Erythroblast (primary cell): ENCODE data around the gene WDSUB1.

ENCODE experiments used
- DNase-seq, 2 experiments: peaks; one replicate each; lab custom pipeline; 2025; lab: John Stamatoyannopoulos, UW
- GATA1 ChIP-seq: IDR thresholded peaks from 2 replicates; pipeline ENCODE4 v1.6.1; 2011; ENCODE audit warnings: low read depth, mild to moderate bottlenecking, control low read depth, low read length, moderate library complexity
- POLR2A ChIP-seq: IDR thresholded peaks from 2 replicates; pipeline ENCODE4 v1.6.1; 2011; ENCODE audit warnings: mild to moderate bottlenecking, low read length

The WDSUB1 gene

DNA sequence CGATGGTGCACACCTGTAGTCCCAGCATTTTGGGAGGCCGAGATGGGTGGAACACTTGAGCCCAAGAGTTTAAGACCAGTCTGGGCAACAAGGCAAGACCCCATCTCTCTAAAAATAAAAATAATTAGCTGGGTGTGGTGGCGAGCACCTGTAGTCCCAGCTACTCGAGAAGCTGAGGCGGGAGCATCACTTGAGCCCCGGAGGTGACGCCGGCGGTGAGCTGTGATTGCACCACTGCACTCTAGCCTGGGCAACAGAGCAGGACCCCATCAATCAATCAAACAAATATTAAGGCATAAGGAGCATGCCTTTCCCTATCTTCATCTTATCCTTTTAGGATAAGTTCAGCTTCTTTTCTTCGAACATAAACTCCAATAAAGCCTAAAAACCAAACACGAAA lies 1.1 kb downstream of the WDSUB1 start:
- no peak for TF ChIP-seq GATA1
- no peak for TF ChIP-seq POLR2A
- DNase-seq, result no peak

- TF ChIP-seq POLR2A (no peak), GATA1 (no peak)
- DNase-seq, result peak; percentile 35 to 36
Observed at GRCh38 chr2:159283529-159283928, 3.0 kb downstream of the WDSUB1 start.

- no peak for DNase-seq
- TF ChIP-seq GATA1 (no peak), POLR2A (no peak)
Observed at GRCh38 chr2:159281002-159281401, 5.5 kb downstream of the WDSUB1 start.

DNA sequence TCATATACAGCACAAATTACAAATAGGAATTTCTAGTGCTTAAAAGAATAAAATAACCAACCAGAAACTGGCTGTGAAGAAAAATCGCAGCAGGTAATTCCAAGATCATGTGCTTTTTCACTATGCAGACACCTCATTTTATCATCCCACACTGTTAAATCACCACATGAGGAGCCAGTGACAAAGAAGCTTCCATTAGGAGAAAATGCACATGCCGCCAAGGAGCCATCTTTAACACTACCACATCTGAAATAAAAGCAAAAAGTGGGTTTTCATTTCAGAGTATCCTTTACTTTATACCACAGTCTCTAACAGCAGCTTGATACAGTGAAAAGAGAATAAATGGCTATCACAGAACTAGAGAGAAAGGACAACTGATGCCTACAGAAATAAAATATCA lies 6.8 kb downstream of the WDSUB1 start:
- DNase-seq, result no peak
- TF ChIP-seq GATA1 (no peak), POLR2A (no peak)

GRCh38 chr2:159275111-159275510 lies 11.4 kb downstream of the WDSUB1 start:
- TF ChIP-seq POLR2A (no peak), GATA1 (no peak)
- no peak for DNase-seq

DNA sequence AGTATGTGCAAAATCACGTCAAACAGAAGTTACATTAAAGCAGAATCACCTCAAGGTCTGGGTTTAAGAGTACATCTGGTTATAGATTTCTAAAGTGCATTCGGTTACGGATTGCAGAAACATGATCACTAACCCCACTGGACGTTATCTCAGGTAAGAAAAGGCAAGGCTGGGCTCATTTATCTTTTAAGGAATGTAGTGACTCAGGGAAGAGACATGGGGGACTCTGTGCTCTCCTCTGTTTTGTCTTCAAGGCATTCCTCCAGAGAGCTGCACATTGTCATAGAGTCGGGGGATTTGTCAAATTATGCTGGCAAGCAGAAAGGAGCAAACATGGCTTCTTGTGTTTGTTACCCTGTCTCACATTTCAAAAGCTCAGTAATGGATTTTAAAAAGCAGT lies 14.3 kb downstream of the WDSUB1 start:
- TF ChIP-seq POLR2A, result no peak
- no peak for TF ChIP-seq GATA1
- DNase-seq, result no peak

DNA sequence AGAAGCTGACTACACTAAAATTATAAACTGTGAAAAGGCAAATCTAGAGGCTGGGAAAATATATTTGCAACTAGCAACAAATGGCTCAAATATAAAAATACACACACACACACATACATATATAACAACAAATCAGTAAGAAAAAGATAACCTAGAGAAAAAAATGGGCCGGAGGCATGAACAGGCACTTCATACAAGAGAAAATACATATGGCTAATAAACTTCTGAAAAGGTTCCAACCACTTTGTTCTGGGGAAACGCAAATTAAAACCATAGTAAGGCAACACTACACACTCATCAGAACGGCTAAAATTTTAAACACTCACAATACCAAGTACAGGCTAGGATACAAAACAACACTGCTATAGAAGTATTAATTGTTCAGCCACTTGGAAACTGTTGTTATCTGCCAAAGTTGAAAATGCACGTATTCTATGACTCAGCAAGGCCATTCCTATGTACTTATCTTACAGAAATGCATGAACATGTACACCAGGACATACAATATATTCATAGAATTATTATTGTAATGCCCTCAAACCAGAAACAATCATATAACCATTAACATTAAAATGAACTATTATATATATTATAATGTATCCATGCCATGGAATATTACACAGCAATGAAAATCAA lies 15.6 kb downstream of the WDSUB1 start:
- DNase-seq, result peak; percentile 28 to 42
- TF ChIP-seq GATA1 (no peak), POLR2A (no peak)

GRCh38 chr2:159267921-159268320 lies 18.6 kb downstream of the WDSUB1 start:
- TF ChIP-seq POLR2A (no peak), GATA1 (no peak)
- DNase-seq, result no peak

DNA sequence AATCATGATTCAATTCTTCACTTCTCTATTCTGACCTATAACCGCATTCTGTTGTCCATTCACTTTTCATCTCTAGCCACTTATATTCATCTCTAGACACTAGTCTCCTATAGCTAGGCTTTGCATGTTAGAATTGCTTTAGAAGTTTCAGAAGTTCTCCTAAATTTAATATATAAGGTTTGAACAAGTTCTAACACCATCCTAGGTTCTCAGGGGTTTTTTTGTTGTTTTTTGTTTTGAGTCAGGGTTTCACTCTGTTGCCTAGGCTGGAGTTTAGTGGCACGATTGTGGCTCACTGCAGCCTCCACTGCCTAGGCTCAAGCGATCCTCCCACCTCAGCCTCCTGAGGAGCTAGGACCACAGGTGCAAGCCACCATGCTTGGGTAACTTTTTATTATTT lies 19.9 kb downstream of the WDSUB1 start:
- TF ChIP-seq GATA1 (no peak), POLR2A (no peak)
- DNase-seq, result no peak

- TF ChIP-seq GATA1 (no peak), POLR2A (no peak)
- DNase-seq, result peak; percentile 20 to 44
Observed at GRCh38 chr2:159265171-159265576, 21.3 kb downstream of the WDSUB1 start.

DNA sequence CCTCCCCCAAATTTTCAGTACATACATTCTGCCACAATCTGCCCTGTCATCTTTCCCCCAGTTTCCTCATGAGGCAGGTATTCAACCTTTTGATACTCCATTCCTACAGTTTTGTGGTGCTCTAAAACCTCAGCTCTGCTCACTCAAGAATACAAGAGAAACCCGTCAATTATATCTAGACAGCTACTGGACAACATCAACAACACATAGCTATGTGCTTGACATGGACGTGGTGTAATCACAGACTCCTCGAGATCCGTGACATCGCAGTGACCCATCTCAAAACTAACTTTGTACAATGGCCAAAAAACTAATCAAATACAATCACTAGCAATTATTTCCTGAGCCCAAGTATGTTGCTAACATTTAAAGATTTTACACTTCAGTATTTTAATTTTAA lies 23.6 kb downstream of the WDSUB1 start:
- no peak for TF ChIP-seq POLR2A
- TF ChIP-seq GATA1, result no peak
- DNase-seq, result no peak

DNA sequence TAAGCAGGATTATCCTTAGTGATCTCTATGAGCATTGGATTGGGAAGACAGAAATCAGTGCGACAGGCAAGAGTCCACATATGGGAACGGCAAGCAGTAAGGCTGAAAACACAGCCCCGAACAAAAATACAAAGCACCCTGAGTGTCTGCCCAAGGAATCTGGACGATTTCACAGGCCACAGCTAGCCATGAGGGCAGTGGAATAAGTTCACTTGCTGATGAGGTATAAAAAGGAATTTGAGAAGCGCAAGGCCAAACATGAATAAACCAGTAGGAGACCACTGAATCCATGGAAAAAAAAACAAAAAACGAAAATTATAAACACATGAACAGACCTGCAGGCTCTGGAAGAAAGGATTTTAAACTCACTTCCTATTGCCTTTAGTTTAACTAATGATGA lies 24.3 kb downstream of the WDSUB1 start:
- DNase-seq, result no peak
- TF ChIP-seq POLR2A (no peak), GATA1 (no peak)

DNA sequence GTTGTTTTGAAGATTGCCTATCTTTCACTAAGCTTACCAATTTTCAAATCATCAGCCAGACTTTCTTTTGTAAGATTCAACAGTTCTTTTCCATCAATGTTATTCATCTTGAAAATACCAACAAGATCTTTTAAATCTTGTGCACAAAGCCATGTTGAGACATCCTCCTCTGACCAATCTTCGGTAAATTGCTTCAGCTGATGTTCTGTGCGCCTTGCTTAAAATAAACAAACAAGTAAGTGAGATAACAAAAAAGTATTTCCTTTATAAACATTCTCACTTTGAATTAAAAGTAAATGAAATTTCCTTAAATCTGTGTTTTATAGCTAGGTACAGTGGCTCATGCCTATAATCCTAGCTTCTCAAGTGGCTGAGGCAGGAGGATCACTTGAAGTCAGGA lies 30.3 kb downstream of the WDSUB1 start:
- TF ChIP-seq POLR2A (no peak), GATA1 (no peak)
- no peak for DNase-seq

DNA sequence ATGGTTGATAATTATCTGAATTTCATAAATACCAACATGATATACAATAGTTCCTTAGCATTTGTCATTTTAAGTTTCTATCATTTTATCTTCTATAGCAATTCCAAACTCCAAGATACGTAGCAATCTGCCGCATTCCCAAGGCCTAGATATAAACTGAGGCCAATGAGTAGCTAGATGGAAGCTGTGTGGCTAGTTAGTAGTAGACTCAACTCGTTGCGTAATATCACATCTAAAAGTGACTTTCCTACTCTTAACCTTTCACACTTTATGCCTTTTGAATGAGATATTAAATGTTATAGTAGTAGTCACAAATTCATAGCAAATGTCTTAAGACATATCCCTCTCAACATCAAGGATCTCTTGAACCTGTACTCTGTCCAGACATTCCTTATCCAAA lies 33.6 kb downstream of the WDSUB1 start:
- no peak for DNase-seq
- TF ChIP-seq POLR2A, result no peak
- no peak for TF ChIP-seq GATA1
